Measurements from ENCODE around the gene REEP6.
"Not testable (repeated sequence)": the region's sequence is repeated elsewhere in the genome, so short reads cannot be mapped to it uniquely, and the experiment has no call there.

The REEP6 gene

GRCh38 chr19:1527650-1528309, 36.8 kb downstream of the REEP6 start:
- Histone ChIP-seq H3K36me3 (ENCODE audit: low read depth) (no peaks in the 10 kb centered on the region), H3K27ac (ENCODE audit: poor library complexity, severe bottlenecking) (no peak overlapping the region), H3K27me3 (ENCODE audit: insufficient read depth, poor library complexity, severe bottlenecking) (peaks cover 28% of the 10 kb centered on the region), H3K4me3 (ENCODE audit: severe bottlenecking) (no peak overlapping the region), H3K9me3 (ENCODE audit: severe bottlenecking) (no peaks in the 10 kb centered on the region), H3K4me1 (ENCODE audit: insufficient read depth, poor library complexity, severe bottlenecking) (no peaks in the 10 kb centered on the region)
- no peak for DNase-seq (ENCODE audit: low spot score)
- ATAC-seq (ENCODE audit: low read depth), result no peak
- TF ChIP-seq CTCF (IDR thresholded peaks at IDR 0.05; ENCODE audit: poor library complexity, severe bottlenecking), result no peak

- H3K36me3 ChIP-seq (ENCODE audit: low read depth), result no peaks in the 10 kb centered on the region
- H3K4me3 ChIP-seq (ENCODE audit: severe bottlenecking), result no peak overlapping the region
- H3K9me3 ChIP-seq (ENCODE audit: severe bottlenecking), result no peaks in the 10 kb centered on the region
- no peak overlapping the region for H3K27ac ChIP-seq (ENCODE audit: poor library complexity, severe bottlenecking)
- peaks cover 19% of the 10 kb centered on the region for H3K27me3 ChIP-seq (ENCODE audit: insufficient read depth, poor library complexity, severe bottlenecking)
- ATAC-seq (ENCODE audit: low read depth) (no peak), DNase-seq (ENCODE audit: low spot score) (no peak)
- H3K4me1 ChIP-seq (ENCODE audit: insufficient read depth, poor library complexity, severe bottlenecking), result no peaks in the 10 kb centered on the region
- TF ChIP-seq CTCF (IDR thresholded peaks at IDR 0.05; ENCODE audit: poor library complexity, severe bottlenecking), result no peak
Observed at GRCh38 chr19:1528596-1529429, 37.8 kb downstream of the REEP6 start.

GRCh38 chr19:1529430-1529816, 38.4 kb downstream of the REEP6 start:
- ATAC-seq (ENCODE audit: low read depth) (no peak), DNase-seq (ENCODE audit: low spot score) (no peak)
- Histone ChIP-seq H3K27me3 (ENCODE audit: insufficient read depth, poor library complexity, severe bottlenecking) (peaks cover 16% of the 10 kb centered on the region), H3K4me3 (ENCODE audit: severe bottlenecking) (no peak overlapping the region), H3K27ac (ENCODE audit: poor library complexity, severe bottlenecking) (no peak overlapping the region), H3K36me3 (ENCODE audit: low read depth) (no peaks in the 10 kb centered on the region), H3K9me3 (ENCODE audit: severe bottlenecking) (no peaks in the 10 kb centered on the region), H3K4me1 (ENCODE audit: insufficient read depth, poor library complexity, severe bottlenecking) (no peaks in the 10 kb centered on the region)
- no peak for TF ChIP-seq CTCF (IDR thresholded peaks at IDR 0.05; ENCODE audit: poor library complexity, severe bottlenecking)

GRCh38 chr19:1530856-1531255, 39.9 kb downstream of the REEP6 start:
- not testable (repeated sequence) for DNase-seq (ENCODE audit: low spot score); H3K4me1 ChIP-seq (ENCODE audit: insufficient read depth, poor library complexity, severe bottlenecking); ATAC-seq (ENCODE audit: low read depth)

GRCh38 chr19:1531587-1531986, 40.6 kb downstream of the REEP6 start:
- Histone ChIP-seq H3K27me3 (ENCODE audit: insufficient read depth, poor library complexity, severe bottlenecking) (no peaks in the 10 kb centered on the region), H3K9me3 (ENCODE audit: severe bottlenecking) (no peaks in the 10 kb centered on the region), H3K36me3 (ENCODE audit: low read depth) (no peaks in the 10 kb centered on the region), H3K4me1 (ENCODE audit: insufficient read depth, poor library complexity, severe bottlenecking) (no peaks in the 10 kb centered on the region), H3K27ac (ENCODE audit: poor library complexity, severe bottlenecking) (no peak overlapping the region), H3K4me3 (ENCODE audit: severe bottlenecking) (no peak overlapping the region)
- ATAC-seq (ENCODE audit: low read depth), result no peak
- TF ChIP-seq CTCF (IDR thresholded peaks at IDR 0.05; ENCODE audit: poor library complexity, severe bottlenecking), result no peak
- DNase-seq (ENCODE audit: low spot score), result no peak

More at GRCh38 chr19:1530856-1531255, 39.9 kb downstream of the REEP6 start:
- H3K4me3 ChIP-seq (ENCODE audit: severe bottlenecking); H3K27me3 ChIP-seq (ENCODE audit: insufficient read depth, poor library complexity, severe bottlenecking); H3K9me3 ChIP-seq (ENCODE audit: severe bottlenecking); H3K27ac ChIP-seq (ENCODE audit: poor library complexity, severe bottlenecking); H3K36me3 ChIP-seq (ENCODE audit: low read depth): not testable (repeated sequence)

Measured in RWPE2 (cell line).